H9 (cell line): ENCODE measurements around the gene RSF1. TPM values are rescaled to one million over a fixed set of nuclear protein-coding genes. Genes with fewer than 3 reads are reported as not detected.

Experiments used
- DNase-seq: peaks from one replicate; pipeline ENCODE4 v3.0.0-alpha.2; 2017
- H2AFZ ChIP-seq: one replicate; pipeline ENCODE4 v1.6.1; 2013; ENCODE audit warnings: mild to moderate bottlenecking, low read length, control low read depth, moderate library complexity
- H2AK5ac ChIP-seq: 2 replicates; pipeline ENCODE4 v1.6.1; 2013; ENCODE audit warnings: low read length, control low read depth, mixed read lengths; ENCODE audit not compliant: insufficient read length
- H2BK120ac ChIP-seq: one replicate; pipeline ENCODE4 v1.6.1; 2013; ENCODE audit warnings: low read depth, mild to moderate bottlenecking, low read length, control low read depth, inconsistent platforms; ENCODE audit not compliant: poor library complexity, severe bottlenecking
- H2BK12ac ChIP-seq: 2 replicates; pipeline ENCODE4 v1.6.1; 2013; ENCODE audit warnings: low read length, control low read depth, mixed read lengths, low read depth; ENCODE audit not compliant: insufficient read length
- H2BK15ac ChIP-seq: 2 replicates; pipeline ENCODE4 v1.6.1; 2013; ENCODE audit warnings: low read depth, low read length, control low read depth
- H2BK20ac ChIP-seq: one replicate; pipeline ENCODE4 v1.6.1; 2013; ENCODE audit warnings: low read depth, mild to moderate bottlenecking, low read length, control low read depth, inconsistent platforms; ENCODE audit not compliant: poor library complexity, severe bottlenecking
- H2BK5ac ChIP-seq: 2 replicates; pipeline ENCODE4 v1.6.1; 2013; ENCODE audit warnings: low read length, control low read depth, mixed read lengths; ENCODE audit not compliant: insufficient read length
- H3K14ac ChIP-seq: 2 replicates; pipeline ENCODE4 v1.6.1; 2013; ENCODE audit warnings: low read length, control low read depth; ENCODE audit not compliant: insufficient read depth
- H3K18ac ChIP-seq: 2 replicates; pipeline ENCODE4 v1.6.1; 2013; ENCODE audit warnings: low read depth, mild to moderate bottlenecking, mixed read lengths, low read length, control low read depth; ENCODE audit not compliant: insufficient read length
- H3K23ac ChIP-seq: 2 replicates; pipeline ENCODE4 v1.6.1; 2013; ENCODE audit warnings: low read length, control low read depth, mixed read lengths, low read depth; ENCODE audit not compliant: insufficient read length
- H3K23me2 ChIP-seq: 2 replicates; pipeline ENCODE4 v1.6.1; 2013; ENCODE audit warnings: low read depth, mild to moderate bottlenecking, mixed read lengths, low read length, control low read depth; ENCODE audit not compliant: insufficient read length, poor library complexity, severe bottlenecking
- H3K27ac ChIP-seq: 2 replicates; pipeline ENCODE4 v1.5.1; 2013; ENCODE audit warnings: low read length, control low read depth, mixed read lengths, low read depth; ENCODE audit not compliant: insufficient read length
- H3K27me3 ChIP-seq: 2 replicates; pipeline ENCODE4 v1.6.1; 2013; ENCODE audit warnings: low read length, control low read depth, inconsistent platforms; ENCODE audit not compliant: insufficient read depth
- H3K4ac ChIP-seq: 2 replicates; pipeline ENCODE4 v1.6.1; 2013; ENCODE audit warnings: low read depth, mild to moderate bottlenecking, control low read depth, inconsistent platforms, low read length, moderate library complexity
- H3K4me1 ChIP-seq: 2 replicates; pipeline ENCODE4 v1.6.1; 2013; ENCODE audit warnings: low read length, control low read depth, inconsistent platforms; ENCODE audit not compliant: insufficient read depth
- H3K4me2 ChIP-seq: 2 replicates; pipeline ENCODE4 v1.6.1; 2013; ENCODE audit warnings: low read length, control low read depth, mixed read lengths; ENCODE audit not compliant: insufficient read length, insufficient read depth
- H3K56ac ChIP-seq: 2 replicates; pipeline ENCODE4 v1.6.1; 2013; ENCODE audit warnings: low read depth, mild to moderate bottlenecking, mixed read lengths, low read length, control low read depth; ENCODE audit not compliant: insufficient read length
- H3K79me1 ChIP-seq: 2 replicates; pipeline ENCODE4 v1.6.1; 2013; ENCODE audit warnings: low read depth, mild to moderate bottlenecking, moderate library complexity, low read length, control low read depth, inconsistent platforms; ENCODE audit not compliant: insufficient read depth, poor library complexity, severe bottlenecking
- H3K79me2 ChIP-seq: 2 replicates; pipeline ENCODE4 v1.6.1; 2013; ENCODE audit warnings: low read length, control low read depth, inconsistent platforms; ENCODE audit not compliant: insufficient read depth
- H3K9ac ChIP-seq: 2 replicates; pipeline ENCODE4 v1.6.1; 2013; ENCODE audit warnings: low read length, control low read depth, mixed read lengths; ENCODE audit not compliant: insufficient read length; ENCODE audit errors: extremely low read depth
- H3K9me3 ChIP-seq: one replicate; pipeline ENCODE4 v1.6.1; 2013; ENCODE audit warnings: low read depth, low read length, inconsistent platforms; ENCODE audit not compliant: control insufficient read depth
- H3T11ph ChIP-seq: one replicate; pipeline ENCODE4 v1.6.1; 2013; ENCODE audit warnings: mild to moderate bottlenecking, low read length, control low read depth, inconsistent platforms
- H4K20me1 ChIP-seq: one replicate; pipeline ENCODE4 v1.6.1; 2013; ENCODE audit not compliant: control insufficient read depth, insufficient read length, insufficient read depth
- H4K5ac ChIP-seq: 2 replicates; pipeline ENCODE4 v1.6.1; 2013; ENCODE audit warnings: low read depth, mild to moderate bottlenecking, mixed read lengths, low read length, control low read depth; ENCODE audit not compliant: insufficient read length
- H4K8ac ChIP-seq: replicated peaks from 2 replicates; pipeline ENCODE4 v1.6.1; 2013; ENCODE audit warnings: low read length, control low read depth, mixed read lengths, low read depth; ENCODE audit not compliant: insufficient read length
- H4K91ac ChIP-seq: 2 replicates; pipeline ENCODE4 v1.6.1; 2013; ENCODE audit warnings: low read depth, mild to moderate bottlenecking, moderate library complexity, mixed read lengths, low read length, control low read depth; ENCODE audit not compliant: insufficient read length
- H3K27ac Mint-ChIP-seq, 3 experiments: 2 replicates in 2 of 3; 3 replicates in 1 of 3; pipeline ENCODE4 v1.8.0; 2020 to 2021; ENCODE audit warnings: mixed read lengths in 3 of 3, mild to moderate bottlenecking in 1 of 3, moderate library complexity in 1 of 3
- H3K27me3 Mint-ChIP-seq: 2 replicates; pipeline ENCODE4 v1.8.0; 2021; ENCODE audit warnings: low read depth, mild to moderate bottlenecking, moderate library complexity, mixed read lengths
- H3K36me3 Mint-ChIP-seq, 3 experiments: 2 replicates in 2 of 3; 3 replicates in 1 of 3; pipeline ENCODE4 v1.8.0; 2020 to 2021; ENCODE audit warnings: low read depth in 3 of 3, mixed read lengths in 3 of 3; ENCODE audit not compliant: insufficient read depth in 1 of 3
- H3K4me1 Mint-ChIP-seq, 2 experiments: 2 replicates each; pipeline ENCODE4 v1.8.0; 2020; ENCODE audit warnings: mixed read lengths in 2 of 2
- H3K4me3 Mint-ChIP-seq, 2 experiments: 2 replicates in 1 of 2; 3 replicates in 1 of 2; pipeline ENCODE4 v1.8.0; 2020 to 2021; ENCODE audit warnings: mild to moderate bottlenecking in 2 of 2, mixed read lengths in 2 of 2, moderate library complexity in 1 of 2
- H3K9me3 Mint-ChIP-seq, 2 experiments: 2 replicates in 1 of 2; 3 replicates in 1 of 2; pipeline ENCODE4 v1.8.0; 2020; ENCODE audit warnings: mild to moderate bottlenecking in 2 of 2, mixed read lengths in 2 of 2, moderate library complexity in 1 of 2
- CTCF ChIP-seq: fragments of 200-600 bp; sonication (generic); conservative IDR thresholded peaks from 3 replicates; pipeline ENCODE4 v1.8.0; 2021; ENCODE audit warnings: antibody characterized with exemption, mild to moderate bottlenecking
- WGBS: extraction: QIAGEN DNeasy Blood & Tissue Kit; methylation state at CpG from one replicate; pipeline ENCODE4 v1.1.7; 2013; ENCODE audit warnings: missing lambda C conversion rate, low lambda C conversion rate, mixed read lengths; ENCODE audit not compliant: insufficient read length; ENCODE audit errors: extremely low coverage; 5-methylcytosine and 5-hydroxymethylcytosine counted together
- total RNA-seq: library from RNA; stranded (reverse); gene quantifications from 2 replicates; pipeline ENCODE4 v1.2.1, GENCODE V29; 2021

RSF1 gene
- total RNA-seq, 1 experiment from 2014 or later, result 82.6 TPM

- Histone ChIP-seq H3K9ac (no peak overlapping the region), H3K79me2 (no peaks in the 10 kb centered on the region), H3K4ac (no peak overlapping the region), H3K27me3 (no peaks in the 10 kb centered on the region), H3K27ac (no peak overlapping the region), H2AK5ac (no peak overlapping the region), H4K20me1 (no peaks in the 10 kb centered on the region), H2AFZ (no peak overlapping the region), H3K18ac (no peak overlapping the region), H3T11ph (no peak overlapping the region), H3K4me1 (no peaks in the 10 kb centered on the region), H3K9me3 (peaks cover 12% of the 10 kb centered on the region), H2BK120ac (no peak overlapping the region), H3K14ac (no peak overlapping the region), H3K79me1 (no peaks in the 10 kb centered on the region), H3K4me2 (no peak overlapping the region), H3K56ac (no peak overlapping the region), H4K91ac (no peak overlapping the region), H2BK12ac (no peak overlapping the region), H2BK20ac (no peak overlapping the region), H3K23ac (no peak overlapping the region), H2BK5ac (no peak overlapping the region), H4K5ac (no peak overlapping the region), H3K23me2 (no peaks in the 10 kb centered on the region), H4K8ac (no peak overlapping the region), H2BK15ac (no peak overlapping the region)
- H3K36me3 Mint-ChIP-seq, result peaks cover 10 to 30% (median 12%) of the 10 kb centered on the region in 3 experiments
- no peak for TF ChIP-seq CTCF
- H3K27ac Mint-ChIP-seq, result no peak overlapping the region
- no peaks in the 10 kb centered on the region for H3K4me1 Mint-ChIP-seq
- no CpG with 5 or more reads among the region's 4 CpGs for WGBS
- peaks cover 32 to 40% of the 10 kb centered on the region in 2 experiments for H3K9me3 Mint-ChIP-seq
- H3K27me3 Mint-ChIP-seq, result no peaks in the 10 kb centered on the region
- no peak overlapping the region for H3K4me3 Mint-ChIP-seq
- no peak for DNase-seq
These were observed 12.8 kb upstream of the RSF1 start for GRCh38 chr11:77833302-77833701.
